HFF-Myc (cell line): ENCODE measurements around the gene PYGO1.
A peak's percentile ranks its signal among the peaks of the same experiment; 100 is the strongest.

Source experiments
- DNase-seq: peaks from one replicate; pipeline ENCODE4 v3.0.0-alpha.2; 2011; ENCODE audit warnings: low read depth; ENCODE audit errors: extremely low read depth
- H3K4me3 ChIP-seq: replicated peaks from 2 replicates; pipeline ENCODE4 v1.5.1; 2011; ENCODE audit warnings: low read depth, mild to moderate bottlenecking, control low read depth, low read length
- CTCF ChIP-seq: IDR thresholded peaks from 2 replicates; pipeline ENCODE4 v1.5.1; 2012; ENCODE audit warnings: mild to moderate bottlenecking, low read depth, low read length, control low read depth; ENCODE audit errors: missing control alignments

The PYGO1 gene

GRCh38 chr15:55527150-55527549, 61.0 kb downstream of the PYGO1 start:
- no peak overlapping the region for H3K4me3 ChIP-seq
- no peak for DNase-seq
- peak; percentile 3 for TF ChIP-seq CTCF

GRCh38 chr15:55526559-55527036, 61.5 kb downstream of the PYGO1 start:
- DNase-seq: peak; percentile 37
- no peak overlapping the region for H3K4me3 ChIP-seq
- TF ChIP-seq CTCF: peak; percentile 85

- DNase-seq: no peak
- no peak for TF ChIP-seq CTCF
- H3K4me3 ChIP-seq: no peak overlapping the region
Measured at GRCh38 chr15:55522742-55523450, 65.2 kb downstream of the PYGO1 start.

- no peak overlapping the region for H3K4me3 ChIP-seq
- no peak for DNase-seq
- TF ChIP-seq CTCF: peak; percentile 1
Measured at GRCh38 chr15:55518641-55519040, 69.5 kb downstream of the PYGO1 start.

GRCh38 chr15:55518009-55518408, 70.1 kb downstream of the PYGO1 start:
- DNase-seq: no peak
- H3K4me3 ChIP-seq: no peak overlapping the region
- TF ChIP-seq CTCF: no peak

GRCh38 chr15:55515991-55516776, 72.0 kb downstream of the PYGO1 start:
- no peak for TF ChIP-seq CTCF
- no peak for DNase-seq
- H3K4me3 ChIP-seq: no peak overlapping the region
